ENCODE data around the gene ACE. TPM values are rescaled to one million over a fixed set of nuclear protein-coding genes. Genes with fewer than 3 reads are reported as not detected.

Gene ACE
- total RNA-seq, 1 donor from 2014 or later: not detected

- Mint-ChIP-seq H3K27ac (no peak overlapping the region), H3K4me1 (peaks cover 9% of the 10 kb centered on the region), H3K36me3 (no peaks in the 10 kb centered on the region), H3K27me3 (ENCODE audit: insufficient read depth, low read depth) (peaks cover 15% of the 10 kb centered on the region), H3K4me3 (no peak overlapping the region), H3K9me3 (no peaks in the 10 kb centered on the region)
- Histone ChIP-seq H2AFZ (replicated peaks) (no peak overlapping the region), H3K9me3 (ENCODE audit: low read depth) (no peaks in the 10 kb centered on the region), H3K79me2 (ENCODE audit: low read depth) (no peaks in the 10 kb centered on the region), H3K4me2 (no peak overlapping the region), H3K9ac (no peak overlapping the region), H3F3A (ENCODE audit: low read depth) (no peaks in the 10 kb centered on the region), H3K36me3 (no peaks in the 10 kb centered on the region), H3K27me3 (peaks cover 1% of the 10 kb centered on the region), H3K4me3 (no peak overlapping the region), H3K27ac (no peak overlapping the region), H4K20me1 (ENCODE audit: low read depth) (no peaks in the 10 kb centered on the region), H3K4me1 (peaks cover 9% of the 10 kb centered on the region)
- no peak for DNase-seq (ENCODE audit: low spot score)
- TF ChIP-seq EZH2 (IDR thresholded peaks at IDR 0.05) (no peak), EZH2phosphoT487 (IDR thresholded peaks at IDR 0.05) (no peak), CTCF (IDR thresholded peaks at IDR 0.05) (no peak)
Observed at GRCh38 chr17:63495491-63495890, 18.6 kb downstream of the ACE start.

GRCh38 chr17:63496177-63496576 lies 19.3 kb downstream of the ACE start:
- TF ChIP-seq CTCF (IDR thresholded peaks at IDR 0.05) (no peak), EZH2phosphoT487 (IDR thresholded peaks at IDR 0.05) (no peak), EZH2 (IDR thresholded peaks at IDR 0.05) (no peak)
- Histone ChIP-seq H4K20me1 (ENCODE audit: low read depth) (no peaks in the 10 kb centered on the region), H3K4me3 (no peak overlapping the region), H3K4me1 (peaks cover 9% of the 10 kb centered on the region), H3K27ac (no peak overlapping the region), H3F3A (ENCODE audit: low read depth) (no peaks in the 10 kb centered on the region), H3K36me3 (no peaks in the 10 kb centered on the region), H3K79me2 (ENCODE audit: low read depth) (no peaks in the 10 kb centered on the region), H3K27me3 (peaks cover 6% of the 10 kb centered on the region), H3K4me2 (no peak overlapping the region), H3K9ac (no peak overlapping the region), H3K9me3 (ENCODE audit: low read depth) (no peaks in the 10 kb centered on the region), H2AFZ (replicated peaks) (no peak overlapping the region)
- H3K4me1 Mint-ChIP-seq: peaks cover 9% of the 10 kb centered on the region
- no peaks in the 10 kb centered on the region for H3K9me3 Mint-ChIP-seq
- no peak for DNase-seq (ENCODE audit: low spot score)
- H3K4me3 Mint-ChIP-seq: no peak overlapping the region
- H3K36me3 Mint-ChIP-seq: no peaks in the 10 kb centered on the region
- H3K27ac Mint-ChIP-seq: no peak overlapping the region
- peaks cover 17% of the 10 kb centered on the region for H3K27me3 Mint-ChIP-seq (ENCODE audit: insufficient read depth, low read depth)

DNA sequence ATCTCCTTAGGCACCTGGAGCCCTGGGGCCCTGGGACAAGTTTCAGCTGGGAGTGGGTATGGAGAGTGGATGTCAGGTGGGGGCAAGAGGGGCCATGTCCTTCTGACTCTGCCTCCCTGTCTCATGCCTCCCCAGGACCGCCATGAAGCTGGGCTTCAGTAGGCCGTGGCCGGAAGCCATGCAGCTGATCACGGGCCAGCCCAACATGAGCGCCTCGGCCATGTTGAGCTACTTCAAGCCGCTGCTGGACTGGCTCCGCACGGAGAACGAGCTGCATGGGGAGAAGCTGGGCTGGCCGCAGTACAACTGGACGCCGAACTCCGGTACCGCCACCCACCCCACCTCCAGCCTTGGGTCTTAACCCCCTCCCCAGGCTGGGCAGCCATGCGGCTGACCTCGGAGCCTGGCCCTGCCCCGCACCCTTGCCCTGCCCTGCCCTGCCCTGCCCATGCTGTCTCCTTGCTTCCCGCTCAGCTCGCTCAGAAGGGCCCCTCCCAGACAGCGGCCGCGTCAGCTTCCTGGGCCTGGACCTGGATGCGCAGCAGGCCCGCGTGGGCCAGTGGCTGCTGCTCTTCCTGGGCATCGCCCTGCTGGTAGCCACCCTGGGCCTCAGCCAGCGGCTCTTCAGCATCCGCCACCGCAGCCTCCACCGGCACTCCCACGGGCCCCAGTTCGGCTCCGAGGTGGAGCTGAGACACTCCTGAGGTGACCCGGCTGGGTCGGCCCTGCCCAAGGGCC lies 20.0 kb downstream of the ACE start:
- H3K27me3 Mint-ChIP-seq (ENCODE audit: insufficient read depth, low read depth): peaks cover 22% of the 10 kb centered on the region
- no peak overlapping the region for H3K27ac ChIP-seq
- no peaks in the 10 kb centered on the region for H3K9me3 Mint-ChIP-seq

More for the DNA sequence above, 20.0 kb downstream of the ACE start:
- no peaks in the 10 kb centered on the region for H4K20me1 ChIP-seq (ENCODE audit: low read depth)
- no peaks in the 10 kb centered on the region for H3K79me2 ChIP-seq (ENCODE audit: low read depth)
- H3K4me3 ChIP-seq: no peak overlapping the region
- H3K9me3 ChIP-seq (ENCODE audit: low read depth): no peaks in the 10 kb centered on the region
- H3K27me3 ChIP-seq: peaks cover 8% of the 10 kb centered on the region
- TF ChIP-seq EZH2phosphoT487 (IDR thresholded peaks at IDR 0.05) (no peak), CTCF (IDR thresholded peaks at IDR 0.05) (no peak), EZH2 (IDR thresholded peaks at IDR 0.05) (no peak)
- no peak overlapping the region for H3K27ac Mint-ChIP-seq
- DNase-seq (ENCODE audit: low spot score): no peak
- H3K4me2 ChIP-seq: no peak overlapping the region
- H3K4me1 ChIP-seq: peaks cover 9% of the 10 kb centered on the region
- no peak overlapping the region for H2AFZ ChIP-seq (replicated peaks)
- H3K4me1 Mint-ChIP-seq: peaks cover 9% of the 10 kb centered on the region
- H3K36me3 Mint-ChIP-seq: no peaks in the 10 kb centered on the region
- H3F3A ChIP-seq (ENCODE audit: low read depth): no peaks in the 10 kb centered on the region
- H3K36me3 ChIP-seq: no peaks in the 10 kb centered on the region
- no peak overlapping the region for H3K9ac ChIP-seq
- H3K4me3 Mint-ChIP-seq: no peak overlapping the region

Data from neural progenitor cell (in vitro differentiated cells).